HepG2 (cell line): ENCODE results near the gene DDX11. TPM values are rescaled to one million over a fixed set of nuclear protein-coding genes. Genes with fewer than 3 reads are reported as not detected.

Experiments
- ATAC-seq: fragments of 200-7000 bp; cut with Tn5 transposase; 3 replicates; pipeline ENCODE4 v1.9.1; 2020; ENCODE audit warnings: mild to moderate bottlenecking, moderate library complexity
- BruUV-seq: library from RNA; stranded (reverse); fragments of 400-500 nt; replicated peaks from 2 replicates; lab custom pipeline; 2021; lab: Mats Ljungman, UMichigan
- CTCF ChIA-PET: fragments of 300-600 bp; formaldehyde crosslinking; extraction: SDS; loops from one replicate; lab custom pipeline; 2021; ENCODE audit warnings: low total read pairs, inconsistent platforms, low intra/inter-chr PET ratio; lab: Yijun Ruan, JAX
- POLR2A ChIA-PET: fragments of 350-600 bp; sonication (Branson Sonifier 250); formaldehyde crosslinking; loops from one replicate; lab custom pipeline; 2020; ENCODE audit warnings: antibody characterized with exemption, inconsistent platforms; lab: Yijun Ruan, JAX
- DNase-seq: peaks from one replicate; pipeline ENCODE4 v3.0.0-alpha.2; 2015; ENCODE audit warnings: low spot score
- FAIRE-seq: peaks from 3 replicates; lab custom pipeline; 2011; peaks lifted over from hg19 to GRCh38; lab: Jason Lieb, UNC
- H2AFZ ChIP-seq: one replicate; pipeline ENCODE4 v1.6.1; 2011; ENCODE audit warnings: low read length, inconsistent platforms
- H3K27ac ChIP-seq: fragments of 300-600 bp; 3 replicates; pipeline ENCODE4 v1.8.0; 2011; ENCODE audit warnings: mixed run types, mild to moderate bottlenecking, mixed read lengths, low read length, inconsistent platforms; ENCODE audit not compliant: insufficient read depth; ENCODE audit errors: extremely low read length
- H3K27me3 ChIP-seq, 2 experiments: fragments of 200-600 bp in 1 of 2; 2 replicates in 1 of 2; 3 replicates in 1 of 2; pipeline versions ENCODE4 v1.6.0 to v1.8.0; 2011; ENCODE audit warnings: low read length in 2 of 2, mild to moderate bottlenecking in 2 of 2, moderate library complexity in 2 of 2, inconsistent platforms in 1 of 2; ENCODE audit not compliant: insufficient read depth in 2 of 2, control insufficient read depth in 1 of 2
- H3K36me3 ChIP-seq, 2 experiments: fragments of 200-600 bp in 1 of 2; replicated peaks in 1 of 2; 2 replicates in 1 of 2; 3 replicates in 1 of 2; pipeline versions ENCODE4 v1.5.1 to v1.8.0; 2011; ENCODE audit warnings: low read length in 2 of 2, inconsistent platforms in 1 of 2; ENCODE audit not compliant: insufficient read depth in 2 of 2, control insufficient read depth in 1 of 2
- H3K4me1 ChIP-seq: 2 replicates; pipeline ENCODE4 v1.5.1; 2012; ENCODE audit warnings: low read length, inconsistent platforms; ENCODE audit not compliant: insufficient read depth
- H3K4me2 ChIP-seq: 2 replicates; pipeline ENCODE4 v1.6.0; 2011; ENCODE audit warnings: low read depth, low read length, inconsistent platforms
- H3K4me3 ChIP-seq, 3 experiments: fragments of 200-600 bp in 1 of 3; sonication (generic), shearing (Covaris generic) in 1 of 3; replicated peaks in 1 of 3; 2 replicates each; pipeline ENCODE4 v1.5.1; 2011 to 2016; ENCODE audit warnings: low read length in 3 of 3, inconsistent platforms in 2 of 3, low read depth in 2 of 3, mild to moderate bottlenecking in 2 of 3, control low read depth in 1 of 3, mixed read lengths in 1 of 3; ENCODE audit not compliant: insufficient read depth in 1 of 3
- H3K79me2 ChIP-seq: one replicate; pipeline ENCODE4 v1.6.1; 2011; ENCODE audit warnings: low read length, inconsistent platforms; ENCODE audit not compliant: insufficient read depth
- H3K9ac ChIP-seq: 2 replicates; pipeline ENCODE4 v1.6.0; 2011; ENCODE audit warnings: mild to moderate bottlenecking, low read depth, low read length, inconsistent platforms; ENCODE audit not compliant: insufficient read depth
- H3K9me3 ChIP-seq: 2 replicates; pipeline ENCODE4 v1.5.1; 2012; ENCODE audit warnings: mild to moderate bottlenecking, low read length
- H4K20me1 ChIP-seq: 2 replicates; pipeline ENCODE4 v1.6.0; 2011; ENCODE audit warnings: inconsistent platforms, mild to moderate bottlenecking, low read length, moderate library complexity; ENCODE audit not compliant: insufficient read depth
- HHEX ChIP-seq: IDR thresholded peaks from 2 replicates; pipeline ENCODE4 v1.6.1; 2016; ENCODE audit warnings: control low read depth
- HNRNPK ChIP-seq: fragments of 200-400 bp; formaldehyde crosslinking; IDR thresholded peaks from 2 replicates; pipeline ENCODE4 v1.6.1; 2018; ENCODE audit warnings: low read length, low read depth, moderate library complexity, mild to moderate bottlenecking; ENCODE audit not compliant: poor library complexity, severe bottlenecking
- KAT7 ChIP-seq: IDR thresholded peaks from 2 replicates; pipeline ENCODE4 v1.6.1; 2018; ENCODE audit warnings: borderline replicate concordance, missing compliant biosample characterization
- TBP ChIP-seq: sonication (generic); formaldehyde crosslinking; IDR thresholded peaks from 2 replicates; pipeline ENCODE4 v1.5.0; 2020; ENCODE audit warnings: missing genetic modification reagents
- ZNF260 ChIP-seq: sonication (generic); formaldehyde crosslinking; IDR thresholded peaks from 2 replicates; pipeline ENCODE4 v1.4.0; 2020; ENCODE audit warnings: missing genetic modification reagents, low read depth, mild to moderate bottlenecking, borderline replicate concordance
- ZNF839 ChIP-seq: sonication (generic); formaldehyde crosslinking; IDR thresholded peaks from 2 replicates; pipeline ENCODE4 v1.4.0; 2020; ENCODE audit warnings: missing genetic modification reagents, mild to moderate bottlenecking, borderline replicate concordance
- WGBS: methylation state at CpG from one replicate; pipeline ENCODE4 v1.1.6; 2017; ENCODE audit warnings: low lambda C conversion rate; 5-methylcytosine and 5-hydroxymethylcytosine counted together
- in situ Hi-C: cut with HindIII; loops from 2 replicates; pipeline ENCODE4 v1.10.0; 2017; ENCODE audit warnings: low pct_unique_long_range_greater_than_20kb; ENCODE audit not compliant: extremely low pct_ligation_motif_present
- intact Hi-C: fragments of 100-400 bp; cut with micrococcal nuclease; formaldehyde crosslinking; loops from one replicate; pipeline ENCODE4 v1.10.0; 2022; ENCODE audit not compliant: unreplicated experiment
- polyA plus RNA-seq, 8 experiments: library from polyadenylated mRNA; depleted of rRNA in 3 of 8; stranded (reverse) in 7 of 8; unstranded in 1 of 8; fragments of >200 nt; fragmentation: Illumina TruSeq in 4 of 8; extraction: Trizol in 4 of 8; gene quantifications; 2 replicates each; pipeline versions ENCODE4 v1.2.1 to v1.2.3, GENCODE V29; 2011 to 2016; ENCODE audit warnings: low read depth in 4 of 8, missing spikeins in 1 of 8, mixed read lengths in 1 of 8; ENCODE audit not compliant: insufficient read depth in 1 of 8
- total RNA-seq, 5 experiments: library from RNA; depleted of rRNA; stranded (reverse); fragments of >200 nt; fragmentation: Illumina TruSeq; extraction: Trizol; gene quantifications; 2 replicates each; pipeline ENCODE4 v1.2.3, GENCODE V29; 2016; ENCODE audit warnings: low read depth in 1 of 5
- TF ChIP-seq, protein P1 (sequence below), 2 experiments: fragments of 450-650 bp in 1 of 2; sonication (generic) in 1 of 2; formaldehyde crosslinking; IDR thresholded peaks; 2 replicates each; pipeline versions ENCODE4 v1.5.0 to v1.8.0; 2020 to 2022; ENCODE audit warnings: mild to moderate bottlenecking in 1 of 2, missing genetic modification reagents in 1 of 2
- TF ChIP-seq, protein P2 (sequence below): sonication (generic); formaldehyde crosslinking; IDR thresholded peaks from 2 replicates; pipeline ENCODE4 v1.8.0; 2022; ENCODE audit warnings: mild to moderate bottlenecking, missing genetic modification reagents, moderate library complexity

Gene DDX11
- total and polyA plus RNA-seq, 2 of the 13 experiments (the other 11 are each of a cell fraction or from before 2014, with no cell fraction given), result 23.9 to 40.8 TPM

DNA sequence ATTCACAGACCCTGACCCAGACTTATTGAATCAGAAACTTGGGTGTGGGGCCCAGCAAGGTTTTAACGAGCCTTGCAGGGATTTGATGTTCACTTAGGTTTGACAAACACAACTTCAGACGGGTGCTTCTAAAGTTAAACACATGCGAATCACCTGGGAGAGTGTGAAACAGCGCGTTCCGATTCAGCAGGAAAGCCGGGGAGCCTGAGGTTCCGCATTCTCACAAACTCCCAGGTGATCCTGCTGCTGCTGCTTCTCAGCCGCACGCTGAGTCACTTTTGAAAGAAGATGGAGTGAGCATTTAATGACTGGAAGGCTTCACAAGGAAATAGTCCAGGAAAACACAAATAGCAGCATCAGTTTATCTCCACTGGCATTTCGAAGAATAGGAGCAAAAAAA is 44.2 kb upstream of the DDX11 start:
- Histone ChIP-seq H3K9ac (no peak overlapping the region), H2AFZ (no peak overlapping the region), H3K4me2 (no peak overlapping the region), H3K79me2 (no peaks in the 10 kb centered on the region), H3K36me3 (no peaks in the 10 kb centered on the region), H3K27me3 (peaks cover 0 to 3% of the 10 kb centered on the region in 2 experiments; a peak in 1 of 5 replicates), H3K9me3 (no peaks in the 10 kb centered on the region), H3K27ac (no peak overlapping the region), H3K4me3 (no peak overlapping the region), H3K4me1 (no peaks in the 10 kb centered on the region), H4K20me1 (no peaks in the 10 kb centered on the region)
- 67% methylated on average over 11 of the region's 11 CpGs for WGBS
- no peak for FAIRE-seq
- ChIA-PET POLR2A (no interaction called here), CTCF (no interaction called here)
- BruUV-seq, result no TSS peak
- in situ Hi-C loops, result no loop called here
- no peak for DNase-seq
- no peak for ATAC-seq
- intact Hi-C loops, result no loop called here
- TF ChIP-seq KAT7 (no peak), HHEX (CRISPR knock-in tag) (no peak), TBP (CRISPR knock-in tag) (no peak), HNRNPK (no peak), ZNF839 (CRISPR knock-in tag) (no peak), ZNF260 (CRISPR knock-in tag) (no peak)
- TF ChIP-seq, protein P1, sequence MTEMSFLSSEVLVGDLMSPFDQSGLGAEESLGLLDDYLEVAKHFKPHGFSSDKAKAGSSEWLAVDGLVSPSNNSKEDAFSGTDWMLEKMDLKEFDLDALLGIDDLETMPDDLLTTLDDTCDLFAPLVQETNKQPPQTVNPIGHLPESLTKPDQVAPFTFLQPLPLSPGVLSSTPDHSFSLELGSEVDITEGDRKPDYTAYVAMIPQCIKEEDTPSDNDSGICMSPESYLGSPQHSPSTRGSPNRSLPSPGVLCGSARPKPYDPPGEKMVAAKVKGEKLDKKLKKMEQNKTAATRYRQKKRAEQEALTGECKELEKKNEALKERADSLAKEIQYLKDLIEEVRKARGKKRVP (CRISPR knock-in tag; IDR thresholded peaks at IDR 0.05), result no peak
- TF ChIP-seq, protein P2, sequence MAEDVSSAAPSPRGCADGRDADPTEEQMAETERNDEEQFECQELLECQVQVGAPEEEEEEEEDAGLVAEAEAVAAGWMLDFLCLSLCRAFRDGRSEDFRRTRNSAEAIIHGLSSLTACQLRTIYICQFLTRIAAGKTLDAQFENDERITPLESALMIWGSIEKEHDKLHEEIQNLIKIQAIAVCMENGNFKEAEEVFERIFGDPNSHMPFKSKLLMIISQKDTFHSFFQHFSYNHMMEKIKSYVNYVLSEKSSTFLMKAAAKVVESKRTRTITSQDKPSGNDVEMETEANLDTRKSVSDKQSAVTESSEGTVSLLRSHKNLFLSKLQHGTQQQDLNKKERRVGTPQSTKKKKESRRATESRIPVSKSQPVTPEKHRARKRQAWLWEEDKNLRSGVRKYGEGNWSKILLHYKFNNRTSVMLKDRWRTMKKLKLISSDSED, result no peak
